Measurements from ENCODE around the gene BANK1.

Gene BANK1

GRCh38 chr4:102061133-102061532 lies 270.6 kb downstream of the BANK1 start:
- ChIA-PET POLR2A (no interaction called here), CTCF (interaction anchor here (1.2 to 1.3 kb wide), 3 partner anchors 13 to 68 kb away, joined by 3 to 4 read pairs (median 3); no protein-coding TSS in a partner anchor)
- DNase-seq (ENCODE audit: extremely low spot score): peak; percentile 13
- TF ChIP-seq CTCF (IDR thresholded peaks at IDR 0.05; ENCODE audit: control extremely low read depth, extremely low read depth, low read depth, missing control alignments): no peak

GRCh38 chr4:102064747-102065442 lies 274.4 kb downstream of the BANK1 start:
- ChIA-PET POLR2A (interaction anchor here (0.6 kb wide), 1 partner anchor 502 kb away, joined by 5 read pairs; no protein-coding TSS in a partner anchor), CTCF (interaction anchor here (2.0 kb wide), 1 partner anchor 9 kb away, joined by 4 read pairs; no protein-coding TSS in a partner anchor)
- no peak for DNase-seq (ENCODE audit: extremely low spot score)
- TF ChIP-seq CTCF (IDR thresholded peaks at IDR 0.05; ENCODE audit: control extremely low read depth, extremely low read depth, low read depth, missing control alignments): no peak

GRCh38 chr4:102076622-102077021 lies 286.1 kb downstream of the BANK1 start:
- TF ChIP-seq CTCF (IDR thresholded peaks at IDR 0.05; ENCODE audit: control extremely low read depth, extremely low read depth, low read depth, missing control alignments): no peak
- ChIA-PET POLR2A (no interaction called here), CTCF (interaction anchor here (2.8 kb wide), 1 partner anchor 25 kb away, joined by 7 read pairs; no protein-coding TSS in a partner anchor)
- DNase-seq (ENCODE audit: extremely low spot score): no peak

- DNase-seq (ENCODE audit: extremely low spot score): no peak
- TF ChIP-seq CTCF (IDR thresholded peaks at IDR 0.05; ENCODE audit: control extremely low read depth, extremely low read depth, low read depth, missing control alignments): no peak
- ChIA-PET CTCF (interaction anchor here (1.1 to 1.2 kb wide), 2 partner anchors 19 to 20 kb away, joined by 3 to 4 read pairs; no protein-coding TSS in a partner anchor), POLR2A (no interaction called here)
These were observed 289.7 kb downstream of the BANK1 start for GRCh38 chr4:102080184-102080583.

- TF ChIP-seq CTCF (IDR thresholded peaks at IDR 0.05; ENCODE audit: control extremely low read depth, extremely low read depth, low read depth, missing control alignments): no peak
- DNase-seq (ENCODE audit: extremely low spot score): no peak
- ChIA-PET CTCF (interaction anchor here (1.1 kb wide), 1 partner anchor 61 kb away, joined by 3 read pairs; no protein-coding TSS in a partner anchor), POLR2A (no interaction called here)
These were observed 299.5 kb downstream of the BANK1 start for GRCh38 chr4:102089850-102090621.

GRCh38 chr4:102091656-102092055 lies 301.1 kb downstream of the BANK1 start:
- ChIA-PET POLR2A (no interaction called here), CTCF (no interaction called here)
- TF ChIP-seq CTCF (IDR thresholded peaks at IDR 0.05; ENCODE audit: control extremely low read depth, extremely low read depth, low read depth, missing control alignments): no peak
- DNase-seq (ENCODE audit: extremely low spot score): no peak
